ENCODE results near the gene ZNF654.
A peak's percentile ranks its signal among the peaks of the same experiment; 100 is the strongest.

ZNF654 gene

GRCh38 chr3:88033808-88034207 lies 25.2 kb upstream of the ZNF654 start:
- H3K4me3 ChIP-seq (ENCODE audit: low read depth in 1 of 2, low read length in 2 of 2), result no peak overlapping the region
- H3K27ac ChIP-seq (ENCODE audit: low read length), result no peak overlapping the region
- no peaks in the 10 kb centered on the region for H3K36me3 ChIP-seq (ENCODE audit: control insufficient read depth in 1 of 2, insufficient read depth in 2 of 2, low read length in 2 of 2)
- peaks cover 0 to 2% of the 10 kb centered on the region in 2 donors for H3K9me3 ChIP-seq (ENCODE audit: control insufficient read depth in 1 of 2, low read length in 2 of 2)
- H3K4me1 ChIP-seq (ENCODE audit: control insufficient read depth in 1 of 2, insufficient read depth in 2 of 2, low read length in 2 of 2), result peaks cover 0 to 6% of the 10 kb centered on the region in 2 donors
- H3K27me3 ChIP-seq (ENCODE audit: low read depth, low read length), result no peaks in the 10 kb centered on the region

DNA sequence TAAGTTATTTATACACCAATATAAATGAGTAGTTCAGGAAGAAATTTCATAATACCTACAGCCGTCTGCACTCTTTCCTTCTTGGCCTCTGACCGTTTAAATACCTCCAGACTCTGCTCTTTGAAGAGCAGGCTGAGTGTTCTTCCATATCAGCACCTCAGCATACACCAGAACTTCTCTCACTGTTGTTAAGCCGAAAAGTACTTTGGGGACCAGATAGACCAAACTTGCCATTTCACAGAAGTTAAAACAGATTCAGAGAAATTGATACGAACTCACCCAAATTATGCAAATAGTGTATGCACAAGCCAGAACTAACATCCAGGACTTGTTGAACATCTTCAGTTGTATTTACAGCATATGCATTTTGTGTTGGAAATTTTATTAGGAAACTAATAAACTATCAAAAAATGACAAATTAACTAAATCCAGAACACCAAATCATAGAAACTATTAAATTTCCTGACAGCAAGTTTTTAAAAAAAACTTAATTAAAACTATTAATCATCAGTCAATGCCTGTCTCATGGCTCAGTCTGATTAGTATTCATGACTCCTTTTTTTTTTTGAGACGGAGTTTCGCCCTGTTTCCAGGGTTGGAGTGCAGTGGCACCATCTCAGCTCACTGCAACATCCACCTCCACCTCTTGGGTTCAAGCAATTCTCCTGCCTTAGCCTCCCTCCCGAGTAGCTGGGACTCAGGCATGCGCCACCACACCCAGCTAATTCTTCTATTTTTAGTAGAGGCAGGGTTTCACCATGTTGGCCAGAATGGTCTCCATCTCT lies 24.4 kb upstream of the ZNF654 start:
- no peak overlapping the region for H3K4me3 ChIP-seq (ENCODE audit: low read depth in 1 of 2, low read length in 2 of 2)
- no peak overlapping the region for H3K27ac ChIP-seq (ENCODE audit: low read length)
- no peaks in the 10 kb centered on the region for H3K9me3 ChIP-seq (ENCODE audit: control insufficient read depth in 1 of 2, low read length in 2 of 2)
- no peaks in the 10 kb centered on the region for H3K27me3 ChIP-seq (ENCODE audit: low read depth, low read length)
- no peaks in the 10 kb centered on the region for H3K36me3 ChIP-seq (ENCODE audit: control insufficient read depth in 1 of 2, insufficient read depth in 2 of 2, low read length in 2 of 2)
- peaks cover 0 to 6% of the 10 kb centered on the region in 2 donors for H3K4me1 ChIP-seq (ENCODE audit: control insufficient read depth in 1 of 2, insufficient read depth in 2 of 2, low read length in 2 of 2)

GRCh38 chr3:88036221-88036620 lies 22.8 kb upstream of the ZNF654 start:
- Histone ChIP-seq H3K4me1 (ENCODE audit: control insufficient read depth in 1 of 2, insufficient read depth in 2 of 2, low read length in 2 of 2) (peaks cover 0 to 6% of the 10 kb centered on the region in 2 donors), H3K27ac (ENCODE audit: low read length) (no peak overlapping the region), H3K9me3 (ENCODE audit: control insufficient read depth in 1 of 2, low read length in 2 of 2) (no peaks in the 10 kb centered on the region), H3K27me3 (ENCODE audit: low read depth, low read length) (no peaks in the 10 kb centered on the region), H3K4me3 (ENCODE audit: low read depth in 1 of 2, low read length in 2 of 2) (no peak overlapping the region), H3K36me3 (ENCODE audit: control insufficient read depth in 1 of 2, insufficient read depth in 2 of 2, low read length in 2 of 2) (no peaks in the 10 kb centered on the region)

DNA sequence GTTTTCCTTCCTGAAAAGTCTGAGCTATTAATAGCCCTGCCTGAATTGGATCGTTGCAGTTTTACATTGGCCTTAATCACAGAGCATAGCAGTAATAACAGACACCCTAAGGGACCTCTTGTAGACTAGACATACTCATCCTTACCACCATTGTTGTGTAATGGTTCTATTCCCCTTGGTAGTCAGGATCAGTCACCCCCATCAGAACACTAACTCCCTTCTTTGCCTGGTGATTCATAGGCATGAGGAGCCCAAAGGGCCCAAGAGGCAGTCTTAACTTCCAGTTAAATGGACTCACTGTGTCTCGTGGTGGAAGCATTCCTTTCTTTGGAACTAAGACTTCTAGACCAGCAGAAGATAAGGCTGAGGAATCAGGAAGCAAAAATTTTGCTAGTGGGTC lies 20.5 kb upstream of the ZNF654 start:
- Histone ChIP-seq H3K36me3 (ENCODE audit: control insufficient read depth in 1 of 2, insufficient read depth in 2 of 2, low read length in 2 of 2) (no peaks in the 10 kb centered on the region), H3K9me3 (ENCODE audit: control insufficient read depth in 1 of 2, low read length in 2 of 2) (no peaks in the 10 kb centered on the region), H3K27me3 (ENCODE audit: low read depth, low read length) (no peaks in the 10 kb centered on the region), H3K27ac (ENCODE audit: low read length) (no peak overlapping the region), H3K4me3 (ENCODE audit: low read depth in 1 of 2, low read length in 2 of 2) (no peak overlapping the region), H3K4me1 (ENCODE audit: control insufficient read depth in 1 of 2, insufficient read depth in 2 of 2, low read length in 2 of 2) (peaks cover 0 to 3% of the 10 kb centered on the region in 2 donors)

DNA sequence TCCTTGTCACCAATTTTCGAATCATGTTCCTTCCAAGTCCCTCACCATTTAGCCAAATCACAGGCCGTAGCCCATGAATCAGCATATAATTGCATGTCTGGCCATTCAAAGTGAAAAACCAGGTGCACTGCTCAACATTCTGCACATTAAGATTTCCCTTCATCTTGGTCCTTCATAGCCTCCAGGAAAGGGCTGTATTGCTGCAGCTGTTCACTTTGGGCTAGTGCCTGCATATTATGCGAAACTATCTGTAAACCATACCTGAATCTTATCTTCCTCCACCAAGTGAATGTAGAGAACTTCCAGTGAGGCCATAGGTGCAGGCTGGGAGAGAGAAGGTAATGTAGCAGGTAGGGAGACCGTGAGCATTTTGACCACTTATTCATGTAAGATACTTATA lies 18.5 kb upstream of the ZNF654 start:
- Histone ChIP-seq H3K27ac (ENCODE audit: low read length) (no peak overlapping the region), H3K4me1 (ENCODE audit: control insufficient read depth in 1 of 2, insufficient read depth in 2 of 2, low read length in 2 of 2) (no peaks in the 10 kb centered on the region), H3K36me3 (ENCODE audit: control insufficient read depth in 1 of 2, insufficient read depth in 2 of 2, low read length in 2 of 2) (no peaks in the 10 kb centered on the region), H3K9me3 (ENCODE audit: control insufficient read depth in 1 of 2, low read length in 2 of 2) (no peaks in the 10 kb centered on the region), H3K27me3 (ENCODE audit: low read depth, low read length) (no peaks in the 10 kb centered on the region), H3K4me3 (ENCODE audit: low read depth in 1 of 2, low read length in 2 of 2) (no peak overlapping the region)

- no peaks in the 10 kb centered on the region for H3K27me3 ChIP-seq (ENCODE audit: low read depth, low read length)
Measured at GRCh38 chr3:88041005-88041404, 18.1 kb upstream of the ZNF654 start.

DNA sequence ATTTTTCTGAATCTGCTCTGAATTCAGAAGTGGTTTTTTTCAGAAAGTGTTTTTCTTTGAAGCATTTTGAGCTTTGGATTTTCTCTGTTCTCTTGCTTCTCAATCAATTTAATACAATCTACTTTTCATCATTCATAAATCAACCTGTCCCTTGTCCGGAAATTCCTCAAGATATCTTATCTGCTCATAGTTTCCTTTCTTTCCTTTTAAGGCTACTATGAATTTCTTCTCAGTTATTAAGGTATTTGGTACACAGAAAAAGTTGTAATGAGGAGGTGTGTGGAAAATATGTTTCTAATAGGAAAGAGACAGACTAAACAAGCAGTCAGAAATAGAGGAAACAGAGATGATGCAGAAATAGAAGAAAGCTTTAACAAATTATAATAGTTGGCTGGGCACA lies 14.6 kb upstream of the ZNF654 start:
- no peak overlapping the region for H3K27ac ChIP-seq (ENCODE audit: low read length)
- no peak overlapping the region for H3K4me3 ChIP-seq (ENCODE audit: low read depth in 1 of 2, low read length in 2 of 2)
- H3K27me3 ChIP-seq (ENCODE audit: low read depth, low read length), result no peaks in the 10 kb centered on the region
- no peaks in the 10 kb centered on the region for H3K4me1 ChIP-seq (ENCODE audit: control insufficient read depth in 1 of 2, insufficient read depth in 2 of 2, low read length in 2 of 2)
- no peaks in the 10 kb centered on the region for H3K9me3 ChIP-seq (ENCODE audit: control insufficient read depth in 1 of 2, low read length in 2 of 2)
- H3K36me3 ChIP-seq (ENCODE audit: control insufficient read depth in 1 of 2, insufficient read depth in 2 of 2, low read length in 2 of 2), result no peaks in the 10 kb centered on the region

More at GRCh38 chr3:88041005-88041404, 18.1 kb upstream of the ZNF654 start:
- H3K36me3 ChIP-seq (ENCODE audit: control insufficient read depth in 1 of 2, insufficient read depth in 2 of 2, low read length in 2 of 2), result no peaks in the 10 kb centered on the region
- H3K4me3 ChIP-seq (ENCODE audit: low read depth in 1 of 2, low read length in 2 of 2), result no peak overlapping the region
- H3K4me1 ChIP-seq (ENCODE audit: control insufficient read depth in 1 of 2, insufficient read depth in 2 of 2, low read length in 2 of 2), result no peaks in the 10 kb centered on the region
- H3K9me3 ChIP-seq (ENCODE audit: control insufficient read depth in 1 of 2, low read length in 2 of 2), result no peaks in the 10 kb centered on the region
- H3K27ac ChIP-seq (ENCODE audit: low read length), result no peak overlapping the region

DNA sequence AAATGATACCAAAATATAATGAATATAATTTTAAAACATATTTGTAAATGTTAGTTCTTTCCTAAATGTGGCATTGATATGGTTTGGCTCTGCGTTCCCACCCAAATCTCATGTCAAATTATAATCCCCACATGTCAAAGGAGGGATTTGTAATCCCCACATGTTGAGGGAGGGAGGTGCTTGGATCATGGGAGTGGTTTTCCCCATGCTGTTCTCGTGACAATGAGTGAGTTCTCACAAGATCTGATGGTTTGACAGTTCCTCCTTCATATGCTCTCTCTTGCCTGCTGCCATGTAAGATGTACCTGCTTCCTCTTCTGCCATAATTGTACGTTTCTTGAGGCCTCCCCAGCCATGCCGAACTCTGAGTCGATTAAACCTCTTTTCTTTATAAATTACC lies 12.3 kb upstream of the ZNF654 start:
- no peaks in the 10 kb centered on the region for H3K4me1 ChIP-seq (ENCODE audit: control insufficient read depth in 1 of 2, insufficient read depth in 2 of 2, low read length in 2 of 2)
- H3K9me3 ChIP-seq (ENCODE audit: control insufficient read depth in 1 of 2, low read length in 2 of 2), result no peaks in the 10 kb centered on the region
- H3K27ac ChIP-seq (ENCODE audit: low read length), result no peak overlapping the region
- H3K4me3 ChIP-seq (ENCODE audit: low read depth in 1 of 2, low read length in 2 of 2), result no peak overlapping the region
- H3K36me3 ChIP-seq (ENCODE audit: control insufficient read depth in 1 of 2, insufficient read depth in 2 of 2, low read length in 2 of 2), result no peaks in the 10 kb centered on the region
- no peaks in the 10 kb centered on the region for H3K27me3 ChIP-seq (ENCODE audit: low read depth, low read length)

DNA sequence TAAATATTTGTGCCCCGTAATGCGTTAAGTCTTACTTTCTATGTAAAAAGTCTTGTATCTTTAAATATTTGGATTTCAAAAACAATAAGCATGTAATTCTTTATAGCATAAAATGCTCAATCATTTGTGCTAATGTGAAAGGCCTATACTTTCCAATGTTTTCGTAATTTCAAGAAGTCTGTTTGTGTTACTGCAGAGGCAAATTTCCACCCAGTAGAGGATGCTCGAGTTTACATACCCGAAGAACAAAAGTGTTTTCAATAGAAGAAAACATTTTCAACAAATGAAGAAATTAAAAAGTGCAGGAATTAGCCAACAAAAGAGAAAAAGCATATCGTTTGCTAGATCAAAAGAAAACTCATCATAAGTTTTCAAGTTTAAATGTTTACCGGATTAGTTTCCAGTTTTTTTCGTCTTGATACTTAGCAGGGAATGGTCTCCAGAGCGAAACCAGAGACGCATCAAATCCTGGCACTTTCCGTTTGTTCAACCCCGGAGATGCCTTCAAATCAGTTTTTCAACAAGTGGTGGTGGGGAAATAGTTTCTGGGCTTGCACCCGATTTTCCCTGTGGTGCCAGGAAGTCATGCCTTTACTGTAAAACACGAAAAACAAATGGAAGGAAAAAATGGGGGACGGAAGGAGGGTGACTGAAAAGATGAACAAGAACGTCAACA lies 1.3 kb upstream of the ZNF654 start:
- H3K27ac ChIP-seq (ENCODE audit: low read length), result peak overlapping the region; percentile 85
- H3K27me3 ChIP-seq (ENCODE audit: low read depth, low read length), result no peaks in the 10 kb centered on the region
- no peaks in the 10 kb centered on the region for H3K9me3 ChIP-seq (ENCODE audit: control insufficient read depth in 1 of 2, low read length in 2 of 2)
- H3K4me3 ChIP-seq (ENCODE audit: low read depth in 1 of 2, low read length in 2 of 2), result peak overlapping the region; percentile 91
- peaks cover 6 to 34% of the 10 kb centered on the region in 2 donors for H3K4me1 ChIP-seq (ENCODE audit: control insufficient read depth in 1 of 2, insufficient read depth in 2 of 2, low read length in 2 of 2)
- peaks cover 11 to 18% of the 10 kb centered on the region in 2 donors for H3K36me3 ChIP-seq (ENCODE audit: control insufficient read depth in 1 of 2, insufficient read depth in 2 of 2, low read length in 2 of 2)

GRCh38 chr3:88058306-88058580 lies 812 bp upstream of the ZNF654 start:
- H3K36me3 ChIP-seq (ENCODE audit: control insufficient read depth in 1 of 2, insufficient read depth in 2 of 2, low read length in 2 of 2), result peaks cover 11 to 18% of the 10 kb centered on the region in 2 donors
- H3K4me1 ChIP-seq (ENCODE audit: control insufficient read depth in 1 of 2, insufficient read depth in 2 of 2, low read length in 2 of 2), result peaks cover 6 to 34% of the 10 kb centered on the region in 2 donors

GRCh38 chr3:88059380-88060170 lies 520 bp downstream of the ZNF654 start:
- Histone ChIP-seq H3K4me3 (ENCODE audit: low read depth in 1 of 2, low read length in 2 of 2) (peak overlapping the region; percentile 91), H3K27me3 (ENCODE audit: low read depth, low read length) (no peaks in the 10 kb centered on the region), H3K4me1 (ENCODE audit: control insufficient read depth in 1 of 2, insufficient read depth in 2 of 2, low read length in 2 of 2) (peaks cover 6 to 34% of the 10 kb centered on the region in 2 donors), H3K27ac (ENCODE audit: low read length) (peak overlapping the region; percentile 86), H3K36me3 (ENCODE audit: control insufficient read depth in 1 of 2, insufficient read depth in 2 of 2, low read length in 2 of 2) (peaks cover 11 to 18% of the 10 kb centered on the region in 2 donors), H3K9me3 (ENCODE audit: control insufficient read depth in 1 of 2, low read length in 2 of 2) (no peaks in the 10 kb centered on the region)

More at GRCh38 chr3:88058306-88058580, 812 bp upstream of the ZNF654 start:
- H3K27ac ChIP-seq (ENCODE audit: low read length), result peak overlapping the region; percentile 85
- peak overlapping the region; percentile 91 for H3K4me3 ChIP-seq (ENCODE audit: low read depth in 1 of 2, low read length in 2 of 2)
- H3K9me3 ChIP-seq (ENCODE audit: control insufficient read depth in 1 of 2, low read length in 2 of 2), result no peaks in the 10 kb centered on the region
- H3K27me3 ChIP-seq (ENCODE audit: low read depth, low read length), result no peaks in the 10 kb centered on the region

All from muscle layer of duodenum (tissue), 2 donors.